KG1 (cell line): ENCODE results near the gene MAGI1.
"Not testable (repeated sequence)": the region's sequence is repeated elsewhere in the genome, so short reads cannot be mapped to it uniquely, and the experiment has no call there.

Experiments used
- DNase-seq: peaks from one replicate; lab custom pipeline; 2025; lab: John Stamatoyannopoulos, UW

The MAGI1 gene

GRCh38 chr3:65749066-65749465 lies 289.7 kb downstream of the MAGI1 start:
- no peak for DNase-seq

- no peak for DNase-seq
These were observed 290.4 kb downstream of the MAGI1 start for GRCh38 chr3:65748326-65748725.

GRCh38 chr3:65746848-65747247 lies 291.9 kb downstream of the MAGI1 start:
- DNase-seq = no peak

GRCh38 chr3:65745306-65745705 lies 293.4 kb downstream of the MAGI1 start:
- DNase-seq = no peak

GRCh38 chr3:65742914-65743313 lies 295.8 kb downstream of the MAGI1 start:
- no peak for DNase-seq

- DNase-seq = no peak
These were observed 297.2 kb downstream of the MAGI1 start for GRCh38 chr3:65741540-65741939.

GRCh38 chr3:65739901-65740541 lies 298.7 kb downstream of the MAGI1 start:
- DNase-seq = no peak

GRCh38 chr3:65734792-65735191 lies 303.9 kb downstream of the MAGI1 start:
- DNase-seq = no peak

- DNase-seq = no peak
These were observed 304.3 kb downstream of the MAGI1 start for GRCh38 chr3:65734382-65734781.

GRCh38 chr3:65733459-65733858 lies 305.3 kb downstream of the MAGI1 start:
- no peak for DNase-seq

- peak; percentile 1 for DNase-seq
These were observed 306.4 kb downstream of the MAGI1 start for GRCh38 chr3:65732051-65732935.

GRCh38 chr3:65730449-65730848 lies 308.3 kb downstream of the MAGI1 start:
- no peak for DNase-seq

GRCh38 chr3:65729973-65730372 lies 308.7 kb downstream of the MAGI1 start:
- no peak for DNase-seq

GRCh38 chr3:65729555-65729954 lies 309.2 kb downstream of the MAGI1 start:
- DNase-seq = no peak

- DNase-seq = no peak
These were observed 310.6 kb downstream of the MAGI1 start for GRCh38 chr3:65728138-65728537.

- no peak for DNase-seq
These were observed 314.7 kb downstream of the MAGI1 start for GRCh38 chr3:65723985-65724384.

GRCh38 chr3:65723011-65723410 lies 315.7 kb downstream of the MAGI1 start:
- no peak for DNase-seq

GRCh38 chr3:65720989-65721737 lies 317.6 kb downstream of the MAGI1 start:
- no peak for DNase-seq

GRCh38 chr3:65719639-65720038 lies 319.1 kb downstream of the MAGI1 start:
- DNase-seq = not testable (repeated sequence)

- no peak for DNase-seq
These were observed 320.9 kb downstream of the MAGI1 start for GRCh38 chr3:65717676-65718346.

- no peak for DNase-seq
These were observed 322.5 kb downstream of the MAGI1 start for GRCh38 chr3:65716071-65716751.

GRCh38 chr3:65714134-65714533 lies 324.6 kb downstream of the MAGI1 start:
- DNase-seq = no peak
